ENCODE data around the gene PHLDB3.

Gene PHLDB3

GRCh38 chr19:43454031-43454430, 50.5 kb downstream of the PHLDB3 start:
- no peak overlapping the region for H3K4me3 ChIP-seq (replicated peaks; ENCODE audit: insufficient read depth, low read length)
- no peaks in the 10 kb centered on the region for H3K27me3 ChIP-seq (ENCODE audit: insufficient read depth, poor library complexity, severe bottlenecking)
- no peak for DNase-seq (ENCODE audit: low read depth in 1 of 2, low spot score in 1 of 2)
- H3K27ac ChIP-seq (replicated peaks), result no peak overlapping the region
- TF ChIP-seq REST (IDR thresholded peaks at IDR 0.05; ENCODE audit: insufficient replicate concordance, low read depth) (no peak), SPI1 (IDR thresholded peaks at IDR 0.05; ENCODE audit: borderline replicate concordance, low read depth) (no peak)

GRCh38 chr19:43452582-43452981, 52.0 kb downstream of the PHLDB3 start:
- TF ChIP-seq REST (IDR thresholded peaks at IDR 0.05; ENCODE audit: insufficient replicate concordance, low read depth) (no peak), CTCF (IDR thresholded peaks at IDR 0.05; ENCODE audit: insufficient read depth, low read length) (no peak), SPI1 (IDR thresholded peaks at IDR 0.05; ENCODE audit: borderline replicate concordance, low read depth) (no peak), POLR2AphosphoS5 (IDR thresholded peaks at IDR 0.05; ENCODE audit: low read depth) (no peak), GABPA (IDR thresholded peaks at IDR 0.05; ENCODE audit: low read depth) (no peak)
- no peak overlapping the region for H3K4me3 ChIP-seq (replicated peaks; ENCODE audit: insufficient read depth, low read length)
- H3K27ac ChIP-seq (replicated peaks), result no peak overlapping the region
- no peaks in the 10 kb centered on the region for H3K27me3 ChIP-seq (ENCODE audit: insufficient read depth, poor library complexity, severe bottlenecking)
- no peak for DNase-seq (ENCODE audit: low read depth in 1 of 2, low spot score in 1 of 2)

- TF ChIP-seq SPI1 (IDR thresholded peaks at IDR 0.05; ENCODE audit: borderline replicate concordance, low read depth) (no peak), CTCF (IDR thresholded peaks at IDR 0.05; ENCODE audit: insufficient read depth, low read length) (no peak), REST (IDR thresholded peaks at IDR 0.05; ENCODE audit: insufficient replicate concordance, low read depth) (no peak), POLR2AphosphoS5 (IDR thresholded peaks at IDR 0.05; ENCODE audit: low read depth) (no peak), GABPA (IDR thresholded peaks at IDR 0.05; ENCODE audit: low read depth) (no peak)
- no peak for DNase-seq (ENCODE audit: low read depth in 1 of 2, low spot score in 1 of 2)
- H3K27ac ChIP-seq (replicated peaks), result no peak overlapping the region
- H3K4me3 ChIP-seq (replicated peaks; ENCODE audit: insufficient read depth, low read length), result no peak overlapping the region
- no peaks in the 10 kb centered on the region for H3K27me3 ChIP-seq (ENCODE audit: insufficient read depth, poor library complexity, severe bottlenecking)
Observed at GRCh38 chr19:43450545-43450997, 54.0 kb downstream of the PHLDB3 start.

GRCh38 chr19:43447655-43448054, 56.9 kb downstream of the PHLDB3 start:
- TF ChIP-seq REST (IDR thresholded peaks at IDR 0.05; ENCODE audit: insufficient replicate concordance, low read depth) (no peak), GABPA (IDR thresholded peaks at IDR 0.05; ENCODE audit: low read depth) (no peak), POLR2AphosphoS5 (IDR thresholded peaks at IDR 0.05; ENCODE audit: low read depth) (no peak), CTCF (IDR thresholded peaks at IDR 0.05; ENCODE audit: insufficient read depth, low read length) (no peak), SPI1 (IDR thresholded peaks at IDR 0.05; ENCODE audit: borderline replicate concordance, low read depth) (no peak)
- DNase-seq (ENCODE audit: low read depth in 1 of 2, low spot score in 1 of 2), result no peak
- no peak overlapping the region for H3K27ac ChIP-seq (replicated peaks)
- no peak overlapping the region for H3K4me3 ChIP-seq (replicated peaks; ENCODE audit: insufficient read depth, low read length)
- no peaks in the 10 kb centered on the region for H3K27me3 ChIP-seq (ENCODE audit: insufficient read depth, poor library complexity, severe bottlenecking)

All from HL-60 (cell line).